CD4-positive, alpha-beta T cell treated with Interferon gamma for 1 hour (primary cell): Measurements from ENCODE around the gene COL6A1.
A peak's percentile ranks its signal among the peaks of the same experiment; 100 is the strongest.

Source experiments
- DNase-seq: peaks from one replicate; pipeline ENCODE4 v3.0.0-alpha.2; 2020

COL6A1 gene, protein sequence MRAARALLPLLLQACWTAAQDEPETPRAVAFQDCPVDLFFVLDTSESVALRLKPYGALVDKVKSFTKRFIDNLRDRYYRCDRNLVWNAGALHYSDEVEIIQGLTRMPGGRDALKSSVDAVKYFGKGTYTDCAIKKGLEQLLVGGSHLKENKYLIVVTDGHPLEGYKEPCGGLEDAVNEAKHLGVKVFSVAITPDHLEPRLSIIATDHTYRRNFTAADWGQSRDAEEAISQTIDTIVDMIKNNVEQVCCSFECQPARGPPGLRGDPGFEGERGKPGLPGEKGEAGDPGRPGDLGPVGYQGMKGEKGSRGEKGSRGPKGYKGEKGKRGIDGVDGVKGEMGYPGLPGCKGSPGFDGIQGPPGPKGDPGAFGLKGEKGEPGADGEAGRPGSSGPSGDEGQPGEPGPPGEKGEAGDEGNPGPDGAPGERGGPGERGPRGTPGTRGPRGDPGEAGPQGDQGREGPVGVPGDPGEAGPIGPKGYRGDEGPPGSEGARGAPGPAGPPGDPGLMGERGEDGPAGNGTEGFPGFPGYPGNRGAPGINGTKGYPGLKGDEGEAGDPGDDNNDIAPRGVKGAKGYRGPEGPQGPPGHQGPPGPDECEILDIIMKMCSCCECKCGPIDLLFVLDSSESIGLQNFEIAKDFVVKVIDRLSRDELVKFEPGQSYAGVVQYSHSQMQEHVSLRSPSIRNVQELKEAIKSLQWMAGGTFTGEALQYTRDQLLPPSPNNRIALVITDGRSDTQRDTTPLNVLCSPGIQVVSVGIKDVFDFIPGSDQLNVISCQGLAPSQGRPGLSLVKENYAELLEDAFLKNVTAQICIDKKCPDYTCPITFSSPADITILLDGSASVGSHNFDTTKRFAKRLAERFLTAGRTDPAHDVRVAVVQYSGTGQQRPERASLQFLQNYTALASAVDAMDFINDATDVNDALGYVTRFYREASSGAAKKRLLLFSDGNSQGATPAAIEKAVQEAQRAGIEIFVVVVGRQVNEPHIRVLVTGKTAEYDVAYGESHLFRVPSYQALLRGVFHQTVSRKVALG

DNA sequence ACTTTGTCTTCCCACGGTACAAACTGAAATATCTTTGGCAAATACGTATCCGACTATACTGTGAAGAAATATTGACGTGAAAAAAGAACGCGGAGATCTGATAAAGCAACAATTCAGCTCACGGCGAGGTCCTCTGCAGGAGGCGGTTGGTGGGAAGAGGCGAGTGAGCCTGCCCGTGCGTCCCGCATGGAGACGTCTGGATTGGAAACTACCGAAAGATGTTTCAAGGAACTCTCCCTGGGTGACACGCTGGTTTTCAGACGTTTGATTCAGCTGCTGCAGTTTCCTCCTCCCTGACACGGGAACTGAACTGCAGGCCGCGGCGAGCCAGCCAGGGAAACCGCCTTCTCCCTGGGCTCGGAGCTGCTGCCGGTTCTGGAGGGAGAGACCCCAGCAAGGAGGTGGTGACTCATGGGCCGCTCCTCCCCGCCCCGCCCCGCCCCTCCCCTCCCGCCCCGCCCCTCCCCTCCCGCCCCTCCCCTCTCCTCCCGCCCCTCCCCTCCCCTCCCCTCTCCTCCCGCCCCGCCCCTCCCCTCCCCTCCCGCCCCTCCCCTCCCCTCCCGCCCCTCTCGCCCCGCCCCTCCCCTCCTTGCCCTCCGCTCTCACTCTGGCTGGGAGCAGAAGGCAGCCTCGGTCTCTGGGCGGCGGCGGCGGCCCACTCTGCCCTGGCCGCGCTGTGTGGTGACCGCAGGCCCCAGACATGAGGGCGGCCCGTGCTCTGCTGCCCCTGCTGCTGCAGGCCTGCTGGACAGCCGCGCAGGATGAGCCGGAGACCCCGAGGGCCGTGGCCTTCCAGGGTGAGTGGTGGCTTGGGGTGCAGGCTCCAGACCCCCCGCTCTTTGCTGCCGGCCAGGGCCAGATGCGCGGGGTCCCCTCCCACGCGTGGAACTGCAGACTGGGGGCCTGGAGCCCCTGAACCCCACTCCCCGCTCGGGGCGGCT lies at the start of gene COL6A1:
Gene COL6A1, plus strand, starts transcription at position 620 of the 941 bp plus-strand sequence. Its CDS starts 81 bp downstream, at position 701.
- peak; percentile 58 for DNase-seq

DNA sequence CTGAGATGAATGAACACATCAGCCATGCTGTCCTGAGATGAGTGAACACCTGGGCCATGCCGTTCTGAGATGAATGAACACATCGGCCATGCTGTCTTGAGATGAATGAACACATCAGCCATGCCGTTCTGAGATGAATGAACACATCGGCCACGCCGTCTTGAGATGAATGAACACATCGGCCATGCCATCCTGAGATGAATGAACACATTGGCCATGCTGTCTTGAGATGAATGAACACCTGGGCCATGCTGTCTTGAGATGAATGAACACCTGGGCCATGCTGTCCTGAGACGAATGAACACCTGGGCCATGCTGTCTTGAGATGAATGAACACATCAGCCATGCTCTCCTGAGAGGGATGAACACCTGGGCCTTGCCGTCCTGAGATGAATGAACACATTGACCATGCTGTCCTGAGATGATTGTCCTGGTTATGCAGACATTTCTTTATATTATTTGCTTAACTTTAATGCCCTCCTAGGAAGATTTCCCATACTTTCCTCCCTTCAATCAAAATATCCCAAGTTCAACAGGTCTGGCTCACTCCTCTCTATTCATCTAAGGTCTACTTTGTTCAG lies 48.6 kb upstream of the COL6A1 start:
- DNase-seq: no peak

DNA sequence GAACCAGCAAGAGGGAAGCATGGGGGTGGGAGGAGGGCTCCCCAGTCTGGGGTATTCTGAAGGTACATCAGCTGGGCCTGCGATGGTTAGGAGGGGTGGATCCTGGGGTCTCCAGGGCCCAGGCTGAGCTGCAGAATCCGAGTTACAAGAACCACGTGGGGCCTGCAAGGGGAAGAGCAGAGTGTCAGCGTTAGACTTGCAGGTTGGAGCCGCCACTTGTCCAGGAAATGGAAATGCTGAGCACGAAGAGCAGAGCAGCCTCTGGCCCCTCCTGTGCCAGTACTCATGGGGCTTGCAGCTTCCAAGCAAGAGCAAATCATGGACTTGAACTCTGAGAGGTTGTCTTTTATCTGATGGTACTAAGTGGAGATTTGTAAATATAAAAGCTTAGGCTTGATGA lies 47.5 kb upstream of the COL6A1 start:
- no peak for DNase-seq

DNA sequence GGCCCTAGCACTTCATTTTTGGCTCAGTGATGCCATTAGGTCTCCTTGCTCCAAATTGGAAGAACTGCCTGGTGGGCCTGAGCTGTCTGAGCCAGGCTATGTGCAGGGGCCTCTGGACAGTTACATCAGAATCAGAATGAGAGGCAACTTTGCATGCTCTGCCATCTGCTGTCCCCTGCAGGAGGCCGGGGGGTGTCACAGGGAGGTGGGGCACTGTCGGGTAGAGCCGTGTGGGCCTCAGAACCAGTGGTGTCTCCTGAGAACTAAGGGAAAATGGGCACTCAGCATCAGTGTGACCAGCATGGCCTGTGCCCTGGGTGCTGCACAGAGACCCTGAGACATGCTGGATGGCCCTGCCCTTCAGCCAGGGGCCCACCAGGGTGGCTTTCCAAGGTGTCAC lies 47.0 kb upstream of the COL6A1 start:
- no peak for DNase-seq

DNA sequence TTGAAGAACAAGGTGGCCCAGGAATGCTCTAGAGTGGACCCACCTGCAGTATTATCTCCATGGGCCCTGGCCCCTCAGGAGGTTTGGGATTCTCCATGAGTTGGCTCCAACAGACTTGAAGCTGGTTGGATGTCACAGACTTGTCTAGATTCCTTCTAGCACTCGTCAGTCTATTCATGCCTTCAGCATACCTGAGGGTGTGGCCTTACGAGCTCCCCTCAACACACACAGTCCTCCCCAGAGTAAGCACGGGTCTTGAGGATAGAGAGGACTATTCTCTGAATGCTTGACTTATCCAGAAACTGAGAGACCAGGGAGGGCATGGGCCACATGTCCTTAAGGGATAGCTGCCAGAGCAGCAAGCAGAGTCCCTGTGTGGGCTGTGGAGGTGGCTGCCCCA lies 45.9 kb upstream of the COL6A1 start:
- DNase-seq: no peak

DNA sequence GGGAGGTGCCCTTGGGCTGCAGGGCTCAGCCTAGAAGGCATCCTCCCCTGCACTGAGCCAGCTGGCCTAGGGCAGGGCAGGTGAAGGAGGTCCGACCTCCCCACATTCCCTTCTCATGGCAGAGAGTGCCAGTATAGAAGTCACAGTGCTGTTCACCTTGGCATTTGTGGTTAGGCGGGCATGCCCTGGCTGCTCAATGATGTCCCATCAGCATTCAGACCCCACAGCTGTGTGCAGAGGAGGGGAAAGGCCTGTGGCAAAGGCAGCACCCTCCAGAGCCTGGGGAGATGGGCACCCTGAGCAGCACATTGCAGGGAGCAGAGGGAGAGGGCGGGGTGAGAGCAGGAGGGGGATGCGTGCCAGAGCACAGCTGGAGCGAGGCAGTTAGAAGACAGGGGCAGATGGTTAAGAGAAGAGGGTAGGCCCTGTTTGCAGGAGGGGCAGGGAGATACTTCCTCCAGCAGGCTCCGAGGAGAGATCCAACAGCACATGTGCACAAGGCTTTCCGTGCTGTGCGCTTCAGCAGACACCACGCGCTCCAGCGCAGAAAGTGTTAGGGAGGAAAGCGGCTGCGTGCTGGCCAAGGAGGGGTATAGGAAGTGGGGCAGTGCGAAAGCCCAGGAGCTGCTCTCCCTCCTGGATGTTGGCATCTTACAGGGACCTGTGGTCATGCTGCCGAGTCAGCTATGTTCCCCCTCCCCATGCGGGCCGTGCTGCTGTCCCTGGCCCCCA lies 43.7 kb upstream of the COL6A1 start:
- no peak for DNase-seq

DNA sequence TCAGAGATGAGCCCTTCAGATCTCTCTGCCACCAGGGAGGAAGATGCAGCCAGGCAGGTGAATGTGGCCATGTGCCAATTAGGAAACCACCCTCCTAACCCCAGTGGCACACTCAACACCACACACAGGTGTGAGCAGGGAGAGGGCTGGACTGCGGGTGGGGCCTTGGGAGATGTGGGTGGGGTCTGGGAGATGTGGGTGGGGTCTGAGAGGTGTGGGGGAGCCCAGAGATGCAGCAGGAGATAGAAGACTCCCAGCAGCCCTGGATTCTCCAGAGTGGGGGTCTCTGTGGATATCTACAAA lies 43.2 kb upstream of the COL6A1 start:
- no peak for DNase-seq

DNA sequence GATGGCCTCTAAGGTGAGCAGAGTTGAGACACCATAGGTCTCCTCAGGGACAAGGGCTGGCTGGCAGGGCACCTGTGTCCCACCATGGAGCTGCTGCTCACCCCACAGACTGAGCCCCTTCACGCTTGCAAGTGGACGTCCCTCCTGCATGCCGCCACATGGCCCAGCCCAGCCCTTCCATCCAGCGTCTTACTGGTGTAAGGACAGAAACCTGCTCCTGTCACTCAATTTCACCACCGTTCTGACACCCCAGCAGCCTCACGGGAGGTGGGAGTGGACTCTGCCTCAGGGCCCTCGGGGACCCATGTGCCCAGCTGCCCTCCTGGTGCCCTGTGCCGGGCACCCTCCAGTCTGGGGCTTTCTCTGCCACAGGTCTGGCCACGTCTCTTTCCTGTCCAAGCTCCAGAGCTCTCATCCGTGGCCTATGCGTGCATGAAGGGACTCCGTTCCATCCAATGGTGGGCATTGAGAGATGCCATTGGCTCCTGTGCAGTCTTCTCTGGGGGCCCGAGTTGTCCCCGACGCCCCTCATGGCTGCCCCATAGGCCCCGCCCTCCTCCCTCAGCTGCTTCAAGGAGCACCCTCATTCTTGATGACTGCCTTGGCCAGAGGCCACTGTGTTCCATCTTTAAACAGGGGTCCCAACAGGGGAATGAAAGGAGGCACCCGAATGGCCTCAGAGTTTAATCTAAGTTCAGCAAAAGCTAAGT lies 42.6 kb upstream of the COL6A1 start:
- no peak for DNase-seq

DNA sequence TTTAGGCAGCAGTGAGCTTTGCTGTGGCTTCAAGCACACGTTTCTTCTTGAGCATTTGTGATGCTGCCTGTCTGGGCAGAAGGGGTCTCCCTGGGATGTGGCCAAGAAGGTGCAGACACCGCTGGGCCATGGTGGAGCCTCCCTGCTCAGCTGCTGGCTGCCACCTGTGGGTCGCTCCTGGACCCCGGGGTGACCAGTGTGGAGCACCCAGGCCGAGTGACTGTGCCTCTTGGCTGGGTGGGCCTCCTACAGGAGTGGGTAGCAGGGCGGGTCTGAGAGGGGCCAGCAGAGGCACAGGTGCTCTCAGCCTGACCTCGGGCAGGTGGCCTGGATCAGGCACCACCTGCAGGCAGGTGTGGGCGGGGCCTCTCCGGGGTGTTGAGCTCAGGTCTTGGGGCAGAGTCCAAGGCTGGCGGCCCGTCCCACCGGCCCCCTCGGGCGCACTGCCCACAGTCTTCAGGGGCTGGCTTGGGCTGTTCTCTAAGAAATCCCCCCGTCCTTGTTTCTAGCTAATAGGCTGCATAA lies 42.0 kb upstream of the COL6A1 start:
- no peak for DNase-seq

DNA sequence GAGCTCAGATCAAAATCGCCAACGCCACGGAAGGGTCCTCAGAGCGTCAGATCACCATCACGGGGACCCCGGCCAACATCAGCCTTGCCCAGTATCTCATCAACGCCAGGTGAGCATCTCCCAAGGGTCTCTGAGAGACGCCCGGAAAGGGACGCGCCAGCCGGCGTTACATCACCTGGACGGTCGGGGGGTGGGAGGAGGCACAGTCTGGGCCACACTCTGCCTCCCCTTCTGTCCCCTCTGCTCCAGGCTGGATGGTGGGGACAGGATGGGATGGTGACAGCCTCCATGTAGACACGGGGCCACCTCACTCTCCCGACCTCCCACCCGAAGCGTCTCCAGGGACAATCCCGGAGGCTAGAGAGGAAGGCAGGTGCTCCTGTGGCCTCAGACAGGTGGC lies 41.5 kb upstream of the COL6A1 start:
- no peak for DNase-seq

DNA sequence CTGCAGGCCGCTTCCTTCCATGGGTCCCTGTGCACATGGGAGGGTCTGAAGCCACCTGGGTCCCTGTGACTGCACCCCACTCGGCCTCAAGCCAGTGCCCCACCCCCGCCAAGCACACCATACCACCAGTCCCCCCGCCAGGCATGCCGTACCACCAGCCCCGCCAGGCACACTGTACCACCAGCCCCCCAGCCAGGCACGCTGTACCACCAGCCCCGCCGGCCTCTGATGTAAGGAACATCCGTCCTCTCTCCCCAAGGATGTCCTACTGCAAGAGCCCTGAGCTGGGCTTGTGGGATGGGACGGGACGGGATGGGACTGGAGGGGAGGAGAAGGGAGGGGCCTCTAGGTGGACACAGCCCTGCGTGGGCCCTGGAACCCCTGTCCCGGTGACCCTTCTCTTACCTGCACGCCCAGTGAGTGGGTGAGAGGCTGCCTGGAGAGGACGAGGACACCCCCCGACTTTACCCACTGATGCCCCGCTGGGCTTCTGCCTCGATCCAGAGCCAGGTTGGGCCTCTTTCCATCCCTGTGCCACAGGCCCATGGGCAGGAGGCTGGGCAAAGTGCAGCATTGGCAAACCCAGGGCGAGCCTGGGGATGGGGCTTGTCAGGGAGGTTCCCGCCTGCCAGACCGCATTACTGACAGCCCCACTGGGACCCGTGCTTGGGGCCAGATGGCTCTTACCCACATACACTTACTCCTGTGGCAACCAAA lies 40.8 kb upstream of the COL6A1 start:
- no peak for DNase-seq

DNA sequence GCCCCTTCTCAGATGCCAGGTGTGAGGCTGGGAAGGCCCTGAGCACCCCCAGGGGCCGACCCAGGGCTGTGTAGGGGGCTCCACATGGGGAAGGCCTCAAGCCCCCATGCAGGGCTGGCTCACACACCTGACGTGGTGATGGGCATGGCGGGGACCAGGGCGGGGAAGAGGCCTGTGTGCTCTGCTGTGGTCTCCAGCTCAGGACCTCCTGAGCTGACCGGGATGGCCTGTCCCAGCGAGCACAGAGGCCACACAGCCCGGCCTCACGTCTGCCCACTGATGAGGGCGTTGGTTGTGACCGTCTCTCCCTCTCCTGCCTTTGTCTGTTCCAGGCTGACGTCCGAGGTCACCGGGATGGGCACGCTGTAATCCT lies 40.2 kb upstream of the COL6A1 start:
- DNase-seq: no peak

DNA sequence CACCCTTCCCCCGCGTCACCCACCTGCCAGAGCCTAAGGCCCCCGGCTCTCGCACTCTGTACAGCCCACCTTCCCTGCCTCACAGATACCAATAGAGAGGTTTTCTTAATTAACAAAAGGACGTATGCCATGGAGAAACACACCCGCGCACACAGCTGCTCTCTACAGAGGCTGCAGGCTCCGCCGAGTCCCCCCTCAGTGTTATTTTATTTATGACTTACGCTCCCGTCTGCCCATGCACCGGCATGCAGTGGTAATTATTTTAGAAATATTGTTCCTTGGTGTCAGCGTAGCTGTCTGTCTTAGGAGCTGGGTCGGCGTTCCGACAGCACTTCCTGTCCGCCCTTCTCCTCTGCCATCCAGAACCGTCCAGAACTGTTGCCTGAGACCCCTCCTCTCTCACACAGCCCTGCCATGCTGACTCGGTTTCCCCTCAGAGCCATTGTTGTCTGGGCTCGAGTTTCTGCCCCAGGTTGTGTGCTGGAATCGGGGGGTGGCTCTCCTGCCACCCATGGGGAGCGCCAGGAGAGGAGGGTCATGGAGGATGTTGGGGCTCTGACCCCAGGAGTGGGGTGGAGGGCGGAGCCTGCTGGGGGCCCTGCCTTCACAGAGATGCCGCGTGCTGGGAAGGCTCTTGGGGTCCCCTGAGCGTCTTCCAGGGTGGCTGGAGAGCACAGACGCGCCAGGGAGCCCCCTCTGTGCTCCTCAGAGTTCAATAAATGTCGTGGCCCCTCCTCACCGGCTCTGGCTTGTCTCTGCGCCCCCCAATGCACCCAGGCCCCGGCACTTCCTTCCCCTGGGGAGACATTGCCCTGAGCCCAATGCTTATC lies 39.6 kb upstream of the COL6A1 start:
- no peak for DNase-seq

DNA sequence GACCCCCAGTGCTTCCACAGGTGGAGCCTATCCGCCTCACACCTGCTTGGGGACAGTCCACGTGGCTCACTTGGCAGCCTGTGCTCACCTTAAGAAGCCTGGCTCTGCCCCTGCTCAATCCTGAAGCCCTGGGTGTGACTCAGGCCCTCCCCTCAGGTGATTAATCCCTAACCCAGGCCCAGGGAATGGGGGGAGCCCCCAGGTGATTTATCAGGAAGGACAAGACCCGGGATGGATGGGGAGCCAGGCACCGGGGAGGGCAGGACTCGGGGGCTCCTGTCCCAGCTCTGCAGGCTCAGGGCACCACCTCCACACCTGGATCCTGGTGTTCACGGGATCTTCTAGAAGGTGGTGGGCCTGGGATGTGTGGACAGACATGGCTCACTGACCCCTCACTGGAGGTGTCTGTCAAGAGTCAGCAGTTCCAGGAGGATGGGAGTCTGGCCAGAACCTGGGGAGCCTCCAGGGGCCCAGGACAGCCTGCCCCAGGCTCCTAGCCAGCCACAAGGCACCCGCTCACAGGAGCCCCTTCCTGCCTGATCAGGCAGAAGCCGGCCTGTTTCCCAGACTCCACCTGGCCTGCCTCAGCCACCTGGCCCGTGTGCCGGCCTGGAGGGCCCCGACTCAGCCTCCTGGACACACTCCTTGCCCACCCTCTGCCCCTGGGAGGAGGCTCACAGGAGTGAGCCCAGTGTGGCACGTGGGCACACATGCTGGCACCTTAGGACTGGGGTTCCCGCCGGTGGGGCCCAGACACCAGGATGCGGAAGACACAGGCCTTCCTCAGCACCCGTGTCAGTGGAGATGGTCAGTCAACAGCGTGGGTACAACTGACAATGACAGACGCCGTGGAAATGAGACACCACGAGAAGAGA lies 38.6 kb upstream of the COL6A1 start:
- DNase-seq: no peak

DNA sequence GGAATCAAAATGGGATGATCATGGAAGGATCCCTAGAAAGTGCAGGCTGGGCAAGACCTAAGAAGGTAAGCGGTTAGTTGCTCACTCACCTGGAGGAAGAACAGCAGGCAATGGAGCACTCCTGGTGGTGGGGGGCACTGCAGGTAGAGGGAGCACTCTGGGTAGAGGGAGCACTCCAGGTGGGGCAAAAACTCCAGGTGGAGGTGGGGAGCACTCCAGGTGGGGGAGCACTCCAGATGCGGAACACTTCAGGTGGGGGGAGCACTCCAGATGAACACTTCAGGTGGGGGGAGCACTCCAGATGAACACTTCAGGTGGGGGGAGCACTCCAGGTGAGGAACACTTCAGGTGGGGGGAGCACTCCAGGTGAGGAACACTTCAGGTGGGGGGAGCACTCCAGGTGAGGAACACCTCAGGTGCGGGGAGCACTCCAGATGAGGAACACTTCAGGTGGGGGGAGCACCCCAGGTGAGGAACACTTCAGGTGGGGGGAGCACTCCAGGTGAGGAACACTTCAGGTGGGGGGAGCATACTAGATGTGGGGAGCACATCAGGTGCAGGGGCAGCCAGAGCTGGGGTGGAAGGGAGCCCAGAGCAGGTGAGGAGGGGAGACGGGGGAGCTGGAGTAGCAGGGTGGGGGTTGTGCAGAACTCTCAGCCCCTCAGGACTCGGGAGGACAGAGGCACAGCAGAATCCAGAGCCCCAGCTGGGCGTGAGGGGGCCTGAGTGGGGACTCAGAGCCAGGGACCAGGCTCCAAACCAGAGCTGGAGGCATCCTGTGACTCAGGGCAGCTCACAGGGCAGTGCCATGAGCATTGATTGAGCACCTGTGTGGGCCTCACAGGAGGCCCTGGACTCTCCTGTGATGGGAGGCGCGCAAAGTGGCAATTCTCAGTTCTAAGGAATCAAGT lies 37.7 kb upstream of the COL6A1 start:
- no peak for DNase-seq

DNA sequence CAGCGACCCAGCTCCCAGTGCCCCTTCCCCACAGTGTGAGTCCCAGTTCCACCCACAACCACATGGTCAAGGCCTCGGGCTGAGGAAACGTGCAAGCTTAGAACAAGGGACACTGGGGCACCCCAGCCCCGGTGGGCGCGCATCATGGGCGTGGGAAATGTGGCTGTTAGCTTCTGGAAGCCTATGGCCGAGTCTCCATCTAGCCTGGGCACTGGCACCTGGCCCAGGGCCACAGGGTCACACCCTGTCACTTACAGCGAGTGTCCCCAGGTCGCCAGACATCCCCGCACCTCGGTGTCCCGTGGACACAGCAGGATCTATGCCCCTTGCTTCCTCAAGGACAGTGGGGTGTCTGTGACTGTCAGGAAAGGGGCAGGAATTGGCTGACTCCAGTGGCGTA lies 37.0 kb upstream of the COL6A1 start:
- no peak for DNase-seq
